Measurements from ENCODE around the gene NFIL3.
"Not testable (repeated sequence)": the region's sequence is repeated elsewhere in the genome, so short reads cannot be mapped to it uniquely, and the experiment has no call there.

- not testable (repeated sequence) for TF ChIP-seq CTCF (IDR thresholded peaks at IDR 0.05 in 4 of 5, conservative IDR thresholded peaks at IDR 0.05 in 1 of 5); POLR2A (IDR thresholded peaks at IDR 0.05)
Measured at GRCh38 chr9:91370006-91370405, 53.6 kb downstream of the NFIL3 start.
